K562 (cell line): ENCODE results near the gene TXLNA. TPM values are rescaled to one million over a fixed set of nuclear protein-coding genes. Genes with fewer than 3 reads are reported as not detected.
A peak's percentile ranks its signal among the peaks of the same experiment; 100 is the strongest.

Source experiments
- DACH1 ChIP-seq: fragments of 450-650 bp; IDR thresholded peaks from 2 replicates; pipeline ENCODE4 v1.6.1; 2018; ENCODE audit not compliant: partially characterized antibody
- ETV5 ChIP-seq: sonication (generic); formaldehyde crosslinking; IDR thresholded peaks from 2 replicates; pipeline ENCODE4 v1.4.0; 2020; ENCODE audit warnings: low read depth, mild to moderate bottlenecking, missing genetic modification reagents
- HMGN3 ChIP-seq: IDR thresholded peaks from 2 replicates; pipeline ENCODE4 v1.6.1; 2011; ENCODE audit warnings: borderline replicate concordance, low read depth, mild to moderate bottlenecking, mixed read lengths, low read length; ENCODE audit not compliant: insufficient read length; ENCODE audit errors: extremely low read depth
- ILF3 ChIP-seq: fragments of 450-650 bp; IDR thresholded peaks from 2 replicates; pipeline ENCODE4 v1.6.1; 2018; ENCODE audit warnings: antibody characterized with exemption, mild to moderate bottlenecking, moderate library complexity, borderline replicate concordance
- MEF2D ChIP-seq: conservative IDR thresholded peaks from 2 replicates; pipeline ENCODE4 v1.6.1; 2016; ENCODE audit warnings: low read depth, missing genetic modification characterization, missing compliant biosample characterization
- NELFE ChIP-seq: IDR thresholded peaks from 2 replicates; pipeline ENCODE4 v1.6.1; 2011; ENCODE audit warnings: mild to moderate bottlenecking; ENCODE audit not compliant: insufficient read depth, insufficient read length
- PHF21A ChIP-seq: fragments of 450-650 bp; IDR thresholded peaks from 2 replicates; pipeline ENCODE4 v1.6.1; 2017; ENCODE audit warnings: low read depth, borderline replicate concordance
- PML ChIP-seq: IDR thresholded peaks from 2 replicates; pipeline ENCODE4 v1.6.1; 2012; ENCODE audit warnings: low read length, inconsistent platforms
- POLR2B ChIP-seq: fragments of 450-650 bp; IDR thresholded peaks from 2 replicates; pipeline ENCODE4 v1.6.1; 2018; ENCODE audit warnings: low read depth; ENCODE audit not compliant: partially characterized antibody
- RBM14 ChIP-seq: fragments of 200-400 bp; formaldehyde crosslinking; IDR thresholded peaks from 2 replicates; pipeline ENCODE4 v1.6.1; 2018; ENCODE audit warnings: low read depth, mild to moderate bottlenecking, low read length, moderate library complexity, borderline replicate concordance; ENCODE audit not compliant: insufficient read depth
- SMARCA5 ChIP-seq: fragments of 450-650 bp; IDR thresholded peaks from 2 replicates; pipeline ENCODE4 v1.6.1; 2016
- SMARCB1 ChIP-seq: IDR thresholded peaks from 2 replicates; pipeline ENCODE4 v1.6.1; 2011; ENCODE audit warnings: improper control_type of control experiment, low read depth; ENCODE audit not compliant: insufficient read length
- ZNF311 ChIP-seq: fragments of 250-450 bp; sonication (Bioruptor Pico); IDR thresholded peaks from 2 replicates; pipeline ENCODE4 v1.4.0; 2020; ENCODE audit warnings: mild to moderate bottlenecking, moderate library complexity
- ZNF324 ChIP-seq: fragments of 250-450 bp; sonication (Bioruptor Pico); IDR thresholded peaks from 2 replicates; pipeline ENCODE4 v1.4.0; 2020; ENCODE audit warnings: mild to moderate bottlenecking
- ZNF561 ChIP-seq: fragments of 450-650 bp; formaldehyde crosslinking; conservative IDR thresholded peaks from 2 replicates; pipeline ENCODE4 v1.4.0; 2020; ENCODE audit warnings: mild to moderate bottlenecking, moderate library complexity
- ZNF79 ChIP-seq: fragments of 250-450 bp; sonication (Bioruptor Pico); IDR thresholded peaks from 2 replicates; pipeline ENCODE4 v1.4.0; 2020; ENCODE audit warnings: low read depth, mild to moderate bottlenecking, moderate library complexity
- polyA plus RNA-seq, 8 experiments: library from polyadenylated mRNA; depleted of rRNA in 4 of 8; stranded (reverse) in 5 of 8; unstranded in 3 of 8; fragments of >200 nt; fragmentation: Nextera tagmentation in 2 of 8; fragmentation: Illumina TruSeq in 1 of 8; extraction: Ambion mirVana in 2 of 8; extraction: Trizol in 1 of 8; gene quantifications; 2 replicates each; pipeline versions ENCODE4 v1.2.1 to v1.2.3, GENCODE V29; 2011 to 2014; ENCODE audit warnings: inconsistent platforms in 1 of 8, missing spikeins in 1 of 8
- total RNA-seq, 7 experiments: library from RNA; depleted of rRNA in 6 of 7; stranded (reverse); fragments of >200 nt in 6 of 7; fragmentation: Illumina TruSeq in 2 of 7; extraction: Trizol in 2 of 7; gene quantifications; 2 replicates each; pipeline versions ENCODE4 v1.2.1 to v1.2.3, GENCODE V29; 2011 to 2021; ENCODE audit warnings: low replicate concordance in 1 of 7
- TF ChIP-seq, protein P1 (sequence below): fragments of 250-450 bp; sonication (Bioruptor Pico); IDR thresholded peaks from 2 replicates; pipeline ENCODE4 v1.8.0; 2022; ENCODE audit warnings: inconsistent platforms, mild to moderate bottlenecking, moderate library complexity, borderline replicate concordance
- TF ChIP-seq, protein P2 (sequence below): sonication (generic); formaldehyde crosslinking; IDR thresholded peaks from 2 replicates; pipeline ENCODE4 v1.8.0; 2022; ENCODE audit warnings: missing genetic modification reagents, mild to moderate bottlenecking, moderate library complexity, borderline replicate concordance
- TF ChIP-seq, protein P3 (sequence below): fragments of 450-650 bp; IDR thresholded peaks from 2 replicates; pipeline ENCODE4 v1.6.1; 2016; ENCODE audit warnings: antibody characterized with exemption
- TF ChIP-seq, protein P4 (sequence below): fragments of 200-400 bp; formaldehyde crosslinking; IDR thresholded peaks from 2 replicates; pipeline ENCODE4 v1.6.1; 2017; ENCODE audit warnings: mild to moderate bottlenecking, low read depth, low read length, moderate library complexity
- TF ChIP-seq, protein P5 (sequence below): fragments of 200-800 bp; sonication (Bioruptor generic); IDR thresholded peaks from 2 replicates; pipeline ENCODE4 v1.6.1; 2017; ENCODE audit warnings: missing genetic modification characterization, missing compliant biosample characterization

TXLNA gene
- total and polyA plus RNA-seq, 9 of the 15 experiments (the other 6 are each of a cell fraction or from before 2014, with no cell fraction given): 9.2 to 54.5 (median 39.3) TPM

DNA sequence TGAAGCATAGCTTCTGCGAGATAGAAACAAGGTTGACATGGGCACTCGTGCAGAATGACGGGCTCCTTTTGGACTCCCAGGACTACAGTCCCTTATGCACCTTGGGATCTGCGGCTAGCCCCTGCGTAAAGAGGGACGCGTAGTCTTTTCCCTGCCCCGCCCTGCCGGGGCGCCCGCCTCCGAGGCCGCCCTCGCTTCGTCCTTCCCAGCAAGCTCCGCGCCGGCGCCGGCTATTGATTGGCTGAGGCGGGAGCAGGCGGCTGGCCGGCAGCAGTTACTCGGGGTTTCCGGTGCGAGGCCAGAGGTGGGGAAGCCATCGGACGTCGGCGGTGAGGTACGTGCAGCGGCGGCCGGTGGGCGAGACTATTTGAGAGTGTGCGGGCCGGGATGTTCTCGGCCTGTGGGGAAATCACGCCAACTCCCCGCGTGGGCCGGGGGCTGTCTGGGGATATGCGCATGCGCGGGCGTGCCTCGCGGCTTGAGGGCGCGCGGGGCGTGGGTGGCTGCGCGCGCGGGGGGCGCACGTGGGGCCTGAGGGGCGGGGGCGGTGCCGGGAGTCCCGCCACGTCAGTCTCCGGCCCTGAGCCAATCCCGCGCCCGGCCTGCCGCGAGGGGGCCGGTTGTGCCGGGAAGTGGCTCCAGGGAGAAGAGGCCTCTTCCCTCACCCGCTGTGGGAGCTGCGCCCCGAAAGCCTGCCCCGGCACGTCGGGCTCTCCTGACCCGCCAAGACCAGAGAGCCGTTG lies at the start of gene TXLNA (continued):
- TF ChIP-seq, protein P1, sequence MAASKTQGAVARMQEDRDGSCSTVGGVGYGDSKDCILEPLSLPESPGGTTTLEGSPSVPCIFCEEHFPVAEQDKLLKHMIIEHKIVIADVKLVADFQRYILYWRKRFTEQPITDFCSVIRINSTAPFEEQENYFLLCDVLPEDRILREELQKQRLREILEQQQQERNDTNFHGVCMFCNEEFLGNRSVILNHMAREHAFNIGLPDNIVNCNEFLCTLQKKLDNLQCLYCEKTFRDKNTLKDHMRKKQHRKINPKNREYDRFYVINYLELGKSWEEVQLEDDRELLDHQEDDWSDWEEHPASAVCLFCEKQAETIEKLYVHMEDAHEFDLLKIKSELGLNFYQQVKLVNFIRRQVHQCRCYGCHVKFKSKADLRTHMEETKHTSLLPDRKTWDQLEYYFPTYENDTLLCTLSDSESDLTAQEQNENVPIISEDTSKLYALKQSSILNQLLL (CRISPR knock-in tag): no peak
- TF ChIP-seq ZNF79 (peak; percentile 50; the same call in 1 of the 2 replicates), ZNF561 (CRISPR knock-in tag) (no peak), PHF21A (no peak), ILF3 (peak; percentile 48; the same call in 1 of the 2 replicates), SMARCA5 (no peak), RBM14 (no peak), ZNF324 (no peak), PML (peak; percentile 41), POLR2B (peak; percentile 90), HMGN3 (peak; percentile 81), SMARCB1 (no peak), MEF2D (tag) (no peak), DACH1 (peak; percentile 18), ETV5 (CRISPR knock-in tag) (peak; percentile 90), NELFE (no peak), ZNF311 (CRISPR knock-in tag) (no peak)
- TF ChIP-seq, protein P2, sequence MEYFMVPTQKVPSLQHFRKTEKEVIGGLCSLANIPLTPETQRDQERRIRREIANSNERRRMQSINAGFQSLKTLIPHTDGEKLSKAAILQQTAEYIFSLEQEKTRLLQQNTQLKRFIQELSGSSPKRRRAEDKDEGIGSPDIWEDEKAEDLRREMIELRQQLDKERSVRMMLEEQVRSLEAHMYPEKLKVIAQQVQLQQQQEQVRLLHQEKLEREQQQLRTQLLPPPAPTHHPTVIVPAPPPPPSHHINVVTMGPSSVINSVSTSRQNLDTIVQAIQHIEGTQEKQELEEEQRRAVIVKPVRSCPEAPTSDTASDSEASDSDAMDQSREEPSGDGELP: peak; percentile 91
- TF ChIP-seq, protein P3, sequence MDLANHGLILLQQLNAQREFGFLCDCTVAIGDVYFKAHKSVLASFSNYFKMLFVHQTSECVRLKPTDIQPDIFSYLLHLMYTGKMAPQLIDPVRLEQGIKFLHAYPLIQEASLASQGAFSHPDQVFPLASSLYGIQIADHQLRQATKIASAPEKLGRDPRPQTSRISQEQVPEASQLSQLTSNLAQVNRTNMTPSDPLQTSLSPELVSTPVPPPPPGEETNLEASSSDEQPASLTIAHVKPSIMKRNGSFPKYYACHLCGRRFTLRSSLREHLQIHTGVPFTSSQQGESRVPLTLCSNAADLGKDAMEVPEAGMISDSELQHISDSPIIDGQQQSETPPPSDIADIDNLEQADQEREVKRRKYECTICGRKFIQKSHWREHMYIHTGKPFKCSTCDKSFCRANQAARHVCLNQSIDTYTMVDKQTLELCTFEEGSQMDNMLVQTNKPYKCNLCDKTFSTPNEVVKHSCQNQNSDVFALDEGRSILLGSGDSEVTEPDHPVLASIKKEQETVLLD: peak; percentile 96
- TF ChIP-seq, protein P4, sequence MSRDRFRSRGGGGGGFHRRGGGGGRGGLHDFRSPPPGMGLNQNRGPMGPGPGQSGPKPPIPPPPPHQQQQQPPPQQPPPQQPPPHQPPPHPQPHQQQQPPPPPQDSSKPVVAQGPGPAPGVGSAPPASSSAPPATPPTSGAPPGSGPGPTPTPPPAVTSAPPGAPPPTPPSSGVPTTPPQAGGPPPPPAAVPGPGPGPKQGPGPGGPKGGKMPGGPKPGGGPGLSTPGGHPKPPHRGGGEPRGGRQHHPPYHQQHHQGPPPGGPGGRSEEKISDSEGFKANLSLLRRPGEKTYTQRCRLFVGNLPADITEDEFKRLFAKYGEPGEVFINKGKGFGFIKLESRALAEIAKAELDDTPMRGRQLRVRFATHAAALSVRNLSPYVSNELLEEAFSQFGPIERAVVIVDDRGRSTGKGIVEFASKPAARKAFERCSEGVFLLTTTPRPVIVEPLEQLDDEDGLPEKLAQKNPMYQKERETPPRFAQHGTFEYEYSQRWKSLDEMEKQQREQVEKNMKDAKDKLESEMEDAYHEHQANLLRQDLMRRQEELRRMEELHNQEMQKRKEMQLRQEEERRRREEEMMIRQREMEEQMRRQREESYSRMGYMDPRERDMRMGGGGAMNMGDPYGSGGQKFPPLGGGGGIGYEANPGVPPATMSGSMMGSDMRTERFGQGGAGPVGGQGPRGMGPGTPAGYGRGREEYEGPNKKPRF: no peak
- TF ChIP-seq, protein P5, sequence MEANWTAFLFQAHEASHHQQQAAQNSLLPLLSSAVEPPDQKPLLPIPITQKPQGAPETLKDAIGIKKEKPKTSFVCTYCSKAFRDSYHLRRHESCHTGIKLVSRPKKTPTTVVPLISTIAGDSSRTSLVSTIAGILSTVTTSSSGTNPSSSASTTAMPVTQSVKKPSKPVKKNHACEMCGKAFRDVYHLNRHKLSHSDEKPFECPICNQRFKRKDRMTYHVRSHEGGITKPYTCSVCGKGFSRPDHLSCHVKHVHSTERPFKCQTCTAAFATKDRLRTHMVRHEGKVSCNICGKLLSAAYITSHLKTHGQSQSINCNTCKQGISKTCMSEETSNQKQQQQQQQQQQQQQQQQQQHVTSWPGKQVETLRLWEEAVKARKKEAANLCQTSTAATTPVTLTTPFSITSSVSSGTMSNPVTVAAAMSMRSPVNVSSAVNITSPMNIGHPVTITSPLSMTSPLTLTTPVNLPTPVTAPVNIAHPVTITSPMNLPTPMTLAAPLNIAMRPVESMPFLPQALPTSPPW (CRISPR knock-in tag): peak; percentile 95
